ENCODE data around the gene ZNF76. TPM values are rescaled to one million over a fixed set of nuclear protein-coding genes. Genes with fewer than 3 reads are reported as not detected.

The ZNF76 gene
- total and polyA plus RNA-seq, 2 of the 13 experiments (the other 11 are each of a cell fraction or from before 2014, with no cell fraction given) = 13.2 to 26.4 TPM

GRCh38 chr6:35342258-35343091 lies 82.9 kb downstream of the ZNF76 start, which contains the start of gene PPARD (continued):
- TF ChIP-seq ZNF816 (CRISPR knock-in tag; IDR thresholded peaks at IDR 0.05; ENCODE audit: borderline replicate concordance) = no peak
- TF ChIP-seq, protein P1, sequence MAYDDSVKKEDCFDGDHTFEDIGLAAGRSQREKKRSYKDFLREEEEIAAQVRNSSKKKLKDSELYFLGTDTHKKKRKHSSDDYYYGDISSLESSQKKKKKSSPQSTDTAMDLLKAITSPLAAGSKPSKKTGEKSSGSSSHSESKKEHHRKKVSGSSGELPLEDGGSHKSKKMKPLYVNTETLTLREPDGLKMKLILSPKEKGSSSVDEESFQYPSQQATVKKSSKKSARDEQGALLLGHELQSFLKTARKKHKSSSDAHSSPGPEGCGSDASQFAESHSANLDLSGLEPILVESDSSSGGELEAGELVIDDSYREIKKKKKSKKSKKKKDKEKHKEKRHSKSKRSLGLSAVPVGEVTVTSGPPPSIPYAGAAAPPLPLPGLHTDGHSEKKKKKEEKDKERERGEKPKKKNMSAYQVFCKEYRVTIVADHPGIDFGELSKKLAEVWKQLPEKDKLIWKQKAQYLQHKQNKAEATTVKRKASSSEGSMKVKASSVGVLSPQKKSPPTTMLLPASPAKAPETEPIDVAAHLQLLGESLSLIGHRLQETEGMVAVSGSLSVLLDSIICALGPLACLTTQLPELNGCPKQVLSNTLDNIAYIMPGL (CRISPR knock-in tag; IDR thresholded peaks at IDR 0.05; ENCODE audit: borderline replicate concordance in 1 of 2, low read depth in 1 of 2) = peak; percentile 93 to 96
- peak; percentile 85 for TF ChIP-seq ETV5 (CRISPR knock-in tag; IDR thresholded peaks at IDR 0.05; ENCODE audit: borderline replicate concordance)
- peak; percentile 52 for TF ChIP-seq AGO1 (IDR thresholded peaks at IDR 0.05; ENCODE audit: low read depth, low read length, poor library complexity, severe bottlenecking)
- no peak for TF ChIP-seq MAF1 (CRISPR knock-in tag; IDR thresholded peaks at IDR 0.05; ENCODE audit: borderline replicate concordance)
- TF ChIP-seq ZNF839 (CRISPR knock-in tag; IDR thresholded peaks at IDR 0.05; ENCODE audit: borderline replicate concordance) = no peak
- TF ChIP-seq TFAP4 (IDR thresholded peaks at IDR 0.05; ENCODE audit: borderline replicate concordance, low read depth) = no peak; the same call in 1 of the 2 replicates
- TF ChIP-seq RFX5 (IDR thresholded peaks at IDR 0.05; ENCODE audit: low read depth, low read length) = peak; percentile 57; the same call in 1 of the 2 replicates
- TF ChIP-seq MATR3 (CRISPR knock-in tag; IDR thresholded peaks at IDR 0.05) = no peak
- TF ChIP-seq ZMYM2 (CRISPR knock-in tag; IDR thresholded peaks at IDR 0.05) = no peak
- no peak for TF ChIP-seq EHMT2 (IDR thresholded peaks at IDR 0.05; ENCODE audit: borderline replicate concordance, low read depth, low read length)
- TF ChIP-seq ZNF574 (CRISPR knock-in tag; IDR thresholded peaks at IDR 0.05) = peak; percentile 76
- no peak for TF ChIP-seq ZNF597 (CRISPR knock-in tag; IDR thresholded peaks at IDR 0.05)
- no peak for TF ChIP-seq USF2 (IDR thresholded peaks at IDR 0.05; ENCODE audit: low read depth, low read length)
- no peak for TF ChIP-seq USF2 (CRISPR knock-in tag; IDR thresholded peaks at IDR 0.05; ENCODE audit: borderline replicate concordance)
- TF ChIP-seq ZNF143 (CRISPR knock-in tag; IDR thresholded peaks at IDR 0.05) = peak; percentile 63
- no peak for TF ChIP-seq HHEX (CRISPR knock-in tag; IDR thresholded peaks at IDR 0.05)
- no peak; the same call in 1 of the 2 replicates for TF ChIP-seq ZNF510 (CRISPR knock-in tag; IDR thresholded peaks at IDR 0.05; ENCODE audit: low read depth)
